ENCODE results near the gene ATP1B4.
"Not testable (repeated sequence)": the region's sequence is repeated elsewhere in the genome, so short reads cannot be mapped to it uniquely, and the experiment has no call there.

The ATP1B4 gene

GRCh38 chrX:120361764-120362305 lies at the start of gene ATP1B4:
Gene ATP1B4 (plus strand): TSS chrX:120362089. CDS start chrX:120362169, 80 bp downstream.
- no peak for DNase-seq

- no peak for DNase-seq
Measured at GRCh38 chrX:120315776-120316175, 46.1 kb upstream of the ATP1B4 start.

GRCh38 chrX:120316587-120317283 lies 45.2 kb upstream of the ATP1B4 start:
- DNase-seq: no peak

- no peak for DNase-seq
Measured at GRCh38 chrX:120318411-120318810, 43.5 kb upstream of the ATP1B4 start.

GRCh38 chrX:120321520-120322281 lies 40.2 kb upstream of the ATP1B4 start:
- DNase-seq: no peak

- no peak for DNase-seq
Measured at GRCh38 chrX:120331116-120331515, 30.8 kb upstream of the ATP1B4 start.

GRCh38 chrX:120332394-120332793 lies 29.5 kb upstream of the ATP1B4 start:
- DNase-seq: no peak

GRCh38 chrX:120334151-120334550 lies 27.7 kb upstream of the ATP1B4 start:
- no peak for DNase-seq

- no peak for DNase-seq
Measured at GRCh38 chrX:120334603-120335002, 27.3 kb upstream of the ATP1B4 start.

- DNase-seq: no peak
Measured at GRCh38 chrX:120335289-120335688, 26.6 kb upstream of the ATP1B4 start.

GRCh38 chrX:120336899-120337298 lies 25.0 kb upstream of the ATP1B4 start:
- no peak for DNase-seq

GRCh38 chrX:120344566-120344965 lies 17.3 kb upstream of the ATP1B4 start:
- not testable (repeated sequence) for DNase-seq

GRCh38 chrX:120350450-120351138 lies 11.3 kb upstream of the ATP1B4 start:
- no peak for DNase-seq

GRCh38 chrX:120356084-120356483 lies 5.8 kb upstream of the ATP1B4 start:
- no peak for DNase-seq

GRCh38 chrX:120357186-120357585 lies 4.7 kb upstream of the ATP1B4 start:
- no peak for DNase-seq

- no peak for DNase-seq
Measured at GRCh38 chrX:120358737-120359456, 3.0 kb upstream of the ATP1B4 start.

GRCh38 chrX:120365320-120365719 lies 3.4 kb downstream of the ATP1B4 start:
- peak; percentile 49 for DNase-seq

GRCh38 chrX:120365968-120366367 lies 4.1 kb downstream of the ATP1B4 start:
- no peak for DNase-seq

- DNase-seq: no peak
Measured at GRCh38 chrX:120366794-120367193, 4.9 kb downstream of the ATP1B4 start.

- DNase-seq: no peak
Measured at GRCh38 chrX:120367402-120368109, 5.7 kb downstream of the ATP1B4 start.

- DNase-seq: no peak
Measured at GRCh38 chrX:120372667-120373370, 10.9 kb downstream of the ATP1B4 start.

Data from activated CD4-positive, CD25-positive, alpha-beta regulatory T cell treated with anti-CD3 and anti-CD28 coated beads, Interleukin-2, amount 50 U/mL, for 72 hours (primary cell).